ENCODE results near the gene LAMA2. TPM values are rescaled to one million over a fixed set of nuclear protein-coding genes. Genes with fewer than 3 reads are reported as not detected.

LAMA2 gene
- total RNA-seq, 1 donor from 2014 or later: 115 TPM

GRCh38 chr6:129105035-129105434 lies 222.1 kb downstream of the LAMA2 start:
- ATAC-seq (ENCODE audit: poor library complexity): peak; percentile 30
- DNase-seq: peak; percentile 57
- intact Hi-C loops (cut with DNase I): no loop called here

DNA sequence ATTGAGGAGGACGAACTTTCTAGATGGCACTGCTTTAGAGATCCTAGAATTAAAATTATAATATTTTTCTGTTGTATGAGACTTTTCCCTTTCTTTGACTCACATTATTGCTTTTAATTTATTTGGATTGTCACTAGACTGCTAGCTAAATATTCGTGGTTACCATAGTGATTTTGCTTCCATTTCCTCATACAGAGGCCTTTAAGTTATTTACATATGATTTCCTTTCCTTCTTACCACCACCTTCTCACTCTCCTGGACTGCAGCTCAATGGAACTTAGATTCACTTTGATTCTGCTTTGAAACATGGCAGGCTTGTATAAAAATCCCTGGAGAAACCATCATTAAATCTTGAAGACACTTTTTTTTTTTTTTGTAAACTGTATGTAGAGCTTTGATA lies 222.9 kb downstream of the LAMA2 start:
- ATAC-seq (ENCODE audit: poor library complexity) (no peak), DNase-seq (no peak)
- intact Hi-C loops (cut with DNase I): no loop called here

GRCh38 chr6:129108337-129108736 lies 225.4 kb downstream of the LAMA2 start:
- intact Hi-C loops (cut with DNase I): no loop called here
- DNase-seq: no peak
- no peak for ATAC-seq (ENCODE audit: poor library complexity)

GRCh38 chr6:129110690-129111343 lies 227.9 kb downstream of the LAMA2 start:
- DNase-seq (no peak), ATAC-seq (ENCODE audit: poor library complexity) (peak; percentile 18)
- intact Hi-C loops (cut with DNase I): no loop called here

DNA sequence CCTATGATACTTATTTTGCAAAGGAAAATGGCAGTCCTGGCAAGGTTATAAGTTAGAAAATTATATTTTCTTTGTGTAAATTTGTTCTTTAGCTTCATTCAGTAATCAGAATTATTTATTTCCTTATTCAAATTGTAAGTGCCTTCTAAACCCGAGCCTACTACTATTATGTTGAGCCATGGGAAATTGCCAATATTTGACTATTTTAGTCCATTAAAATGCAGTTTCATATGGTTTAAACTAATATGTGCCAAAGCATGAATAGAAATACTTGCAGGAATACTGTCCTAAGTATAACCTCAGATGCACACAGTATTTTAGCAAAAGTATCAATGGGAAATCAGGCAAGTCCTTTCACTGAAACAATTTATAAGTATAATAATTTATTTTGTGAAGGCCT lies 228.4 kb downstream of the LAMA2 start:
- intact Hi-C loops (cut with DNase I): no loop called here
- DNase-seq: no peak
- ATAC-seq (ENCODE audit: poor library complexity): no peak

GRCh38 chr6:129111853-129112252 lies 228.9 kb downstream of the LAMA2 start:
- intact Hi-C loops (cut with DNase I): no loop called here
- no peak for DNase-seq
- ATAC-seq (ENCODE audit: poor library complexity): no peak

DNA sequence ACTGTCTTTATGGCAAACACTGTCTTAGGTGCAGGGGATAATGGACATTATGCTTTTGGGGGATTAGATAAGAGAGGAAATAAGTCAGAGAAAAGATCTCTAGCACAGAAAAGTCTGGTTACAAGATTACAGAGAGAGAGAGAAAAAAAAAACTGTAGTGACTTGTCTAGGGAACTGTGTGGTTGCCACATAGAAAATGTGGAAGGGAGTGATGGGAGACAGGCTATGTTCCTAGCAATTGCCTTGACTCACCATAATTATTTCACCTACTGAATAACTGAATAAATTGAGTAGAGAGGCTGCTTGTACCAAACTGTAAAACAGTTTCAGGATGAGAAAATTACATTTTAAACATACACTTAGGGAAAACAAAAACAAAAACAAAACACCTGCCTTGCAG lies 229.7 kb downstream of the LAMA2 start:
- intact Hi-C loops (cut with DNase I): no loop called here
- DNase-seq: no peak
- ATAC-seq (ENCODE audit: poor library complexity): peak; percentile 35

GRCh38 chr6:129113637-129114036 lies 230.7 kb downstream of the LAMA2 start:
- ATAC-seq (ENCODE audit: poor library complexity) (no peak), DNase-seq (no peak)
- intact Hi-C loops (cut with DNase I): no loop called here

- no peak for ATAC-seq (ENCODE audit: poor library complexity)
- intact Hi-C loops (cut with DNase I): no loop called here
- no peak for DNase-seq
Measured at GRCh38 chr6:129114636-129115391, 231.9 kb downstream of the LAMA2 start.

DNA sequence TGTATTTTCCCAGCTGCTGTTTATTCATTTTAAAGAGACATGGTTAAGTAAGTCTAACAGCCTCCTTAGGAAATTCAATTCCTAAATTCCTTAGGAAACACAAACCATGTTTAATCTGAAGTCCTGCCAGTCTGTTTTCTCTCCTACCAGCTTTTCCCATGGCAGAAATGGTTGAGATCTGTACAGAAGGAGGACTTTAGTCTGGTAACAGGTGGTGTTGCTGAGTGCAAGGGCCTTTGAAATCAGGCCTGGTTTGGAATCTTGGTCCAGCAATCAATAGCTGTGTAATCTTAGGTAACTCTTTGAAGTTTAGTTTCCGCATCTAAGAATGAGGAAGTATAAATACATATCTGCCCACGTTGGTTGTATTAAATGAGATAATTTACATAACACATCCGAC lies 232.5 kb downstream of the LAMA2 start:
- DNase-seq (no peak), ATAC-seq (ENCODE audit: poor library complexity) (no peak)
- intact Hi-C loops (cut with DNase I): no loop called here

DNA sequence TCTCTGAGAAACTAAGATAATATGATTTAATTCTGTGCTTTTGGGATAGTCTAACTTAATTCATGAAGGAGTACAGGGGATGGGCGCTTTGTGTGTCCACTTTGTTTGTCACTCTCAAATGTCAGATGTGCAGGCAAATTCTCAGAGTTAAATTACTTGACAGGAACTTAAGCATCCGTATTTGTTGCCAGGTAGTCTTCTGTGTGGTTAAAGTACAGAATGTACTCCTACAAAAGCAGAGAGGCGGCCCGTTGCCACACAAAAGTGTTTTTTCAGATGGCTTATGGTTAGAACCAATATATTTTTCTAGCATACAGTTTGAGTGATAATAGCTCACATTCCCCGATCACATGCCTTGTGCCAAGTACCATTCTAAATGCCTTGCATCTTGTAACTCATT lies 234.4 kb downstream of the LAMA2 start:
- DNase-seq (no peak), ATAC-seq (ENCODE audit: poor library complexity) (no peak)
- intact Hi-C loops (cut with DNase I): no loop called here

GRCh38 chr6:129120856-129121638 lies 238.1 kb downstream of the LAMA2 start:
- intact Hi-C loops (cut with DNase I): no loop called here
- ATAC-seq (ENCODE audit: poor library complexity) (peak; percentile 51), DNase-seq (no peak)

DNA sequence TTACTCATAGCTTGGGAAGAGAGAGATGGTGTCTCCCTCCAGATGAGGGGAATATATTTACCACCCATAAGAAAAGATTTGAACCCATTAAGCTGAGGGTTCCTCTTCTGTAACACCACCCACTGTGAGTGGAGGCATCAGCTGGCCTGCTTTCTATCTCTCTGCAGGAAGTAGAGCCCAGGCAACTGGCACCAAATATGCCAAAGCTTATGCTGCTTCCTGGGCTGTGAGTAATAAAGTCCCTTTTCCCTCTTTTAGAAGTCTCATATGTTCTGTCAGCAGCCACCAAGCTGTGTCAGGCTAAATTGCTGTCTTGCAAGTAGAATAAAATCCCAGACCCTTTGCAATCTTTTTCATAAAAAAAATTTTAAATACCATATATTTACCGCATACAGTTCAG lies 241.4 kb downstream of the LAMA2 start:
- intact Hi-C loops (cut with DNase I): no loop called here
- DNase-seq (no peak), ATAC-seq (ENCODE audit: poor library complexity) (no peak)

DNA sequence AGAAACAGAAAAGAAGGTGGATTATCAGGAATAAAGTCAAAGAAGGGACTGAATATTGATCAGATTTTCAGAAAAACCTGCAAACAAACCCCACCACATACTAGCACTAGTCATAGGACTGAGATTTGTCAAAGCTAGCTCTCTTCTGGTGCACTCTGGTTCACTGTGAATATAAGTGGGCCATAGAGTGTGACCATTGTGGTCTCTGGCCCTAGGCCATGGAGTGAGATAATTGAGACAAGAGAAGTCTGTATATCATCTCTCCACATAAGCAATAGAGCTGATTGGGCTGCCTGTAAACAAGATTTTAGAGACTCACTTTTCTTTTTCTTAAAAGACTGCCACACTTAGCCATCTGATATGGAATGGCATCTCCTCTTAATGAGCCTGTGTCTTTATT lies 247.2 kb downstream of the LAMA2 start:
- no peak for ATAC-seq (ENCODE audit: poor library complexity)
- intact Hi-C loops (cut with DNase I): no loop called here
- no peak for DNase-seq

DNA sequence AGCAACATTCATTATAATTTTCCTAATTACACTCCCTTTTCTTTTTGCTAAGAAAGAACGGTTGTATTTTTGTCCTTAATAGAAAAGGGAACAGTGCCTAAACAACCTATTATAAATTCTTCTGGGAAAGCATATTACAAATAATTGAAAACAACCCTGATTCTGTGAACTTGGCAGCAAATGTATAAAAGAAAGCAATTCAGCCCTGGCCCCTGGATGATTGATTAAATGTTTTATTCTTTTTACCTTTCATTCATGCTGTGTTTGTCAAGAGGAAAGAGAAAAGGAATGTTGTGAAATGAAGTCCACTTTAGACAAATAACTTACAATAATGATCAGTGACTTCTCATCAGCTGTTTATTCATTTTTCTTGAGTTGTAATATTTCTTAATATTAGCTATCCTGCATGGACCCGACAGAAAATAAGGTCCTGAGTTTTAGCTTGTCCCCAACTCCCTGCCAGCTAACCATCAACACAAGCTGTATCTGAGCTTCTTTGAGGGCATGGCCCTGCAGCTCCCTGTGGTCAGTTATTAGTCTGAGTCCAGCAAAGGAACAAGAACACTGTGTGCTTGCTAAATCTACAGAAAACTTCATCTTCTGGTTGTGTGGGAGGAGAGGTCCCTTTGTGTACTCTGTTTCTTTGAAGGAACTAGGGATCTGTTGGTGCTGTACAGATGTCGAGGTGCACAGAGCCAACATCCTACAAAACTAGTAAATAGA lies 248.2 kb downstream of the LAMA2 start:
- peak; percentile 74 for ATAC-seq (ENCODE audit: poor library complexity)
- intact Hi-C loops (cut with DNase I): no loop called here
- DNase-seq: peak; percentile 60

DNA sequence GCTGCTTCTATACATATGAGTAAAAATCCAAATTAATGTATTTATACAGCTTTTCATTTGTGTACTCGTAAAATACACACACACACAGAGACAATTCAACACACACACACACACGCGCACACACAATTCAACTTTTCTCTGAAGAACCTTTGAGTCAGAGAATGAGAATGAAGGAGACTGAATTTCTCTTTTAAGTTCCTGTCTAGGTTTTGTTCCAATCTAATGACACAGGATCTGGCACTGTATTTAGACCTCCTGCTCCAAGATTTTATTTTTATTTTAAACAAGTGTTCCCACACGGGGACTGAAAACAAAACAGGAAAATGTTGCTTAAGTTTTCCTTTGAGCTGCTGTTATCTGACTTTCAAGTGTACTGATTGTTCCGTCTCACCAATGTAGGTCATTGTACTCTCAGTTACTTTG lies 250.8 kb downstream of the LAMA2 start:
- intact Hi-C loops (cut with DNase I): no loop called here
- DNase-seq (no peak), ATAC-seq (ENCODE audit: poor library complexity) (peak; percentile 71)

GRCh38 chr6:129134535-129134934 lies 251.6 kb downstream of the LAMA2 start:
- DNase-seq (no peak), ATAC-seq (ENCODE audit: poor library complexity) (peak; percentile 41)
- intact Hi-C loops (cut with DNase I): no loop called here

DNA sequence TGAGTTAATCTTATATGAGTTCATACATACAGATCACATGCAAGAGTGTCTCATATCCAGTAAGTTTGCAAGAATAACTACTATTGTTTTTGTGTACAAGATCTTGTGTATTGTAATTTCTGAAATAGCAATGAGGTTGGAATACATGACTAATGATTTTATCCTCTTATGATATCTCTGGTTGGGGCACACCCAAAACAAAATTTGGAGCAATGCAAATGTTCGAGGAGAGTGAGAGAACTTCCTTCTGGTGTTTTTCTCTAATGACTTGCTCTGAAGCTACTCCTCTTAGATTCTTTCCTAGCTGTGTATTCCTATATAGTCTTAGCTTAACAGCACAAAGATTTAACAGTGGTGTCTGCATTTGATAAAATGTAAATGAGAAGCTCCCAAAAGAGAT lies 252.5 kb downstream of the LAMA2 start:
- no peak for ATAC-seq (ENCODE audit: poor library complexity)
- intact Hi-C loops (cut with DNase I): no loop called here

DNA sequence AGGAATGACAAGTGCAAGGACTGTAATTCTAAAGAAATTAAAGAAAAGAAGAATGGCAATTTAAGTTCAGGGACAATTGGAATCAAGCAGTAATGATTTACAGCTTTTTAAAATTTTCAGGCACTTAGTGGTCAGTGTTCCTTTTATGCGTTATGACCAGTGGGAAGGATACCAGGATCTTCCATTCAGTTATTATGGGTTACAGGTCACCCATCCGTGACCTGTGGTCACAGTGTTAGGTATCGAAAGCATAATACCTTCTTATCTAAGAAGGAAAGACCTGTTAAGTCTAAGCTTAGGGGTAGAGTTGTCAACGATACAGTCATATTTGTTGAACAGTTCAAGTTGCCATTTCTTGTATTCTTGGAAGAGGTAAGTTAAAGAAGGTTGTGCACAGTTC lies 253.8 kb downstream of the LAMA2 start:
- ATAC-seq (ENCODE audit: poor library complexity) (no peak), DNase-seq (no peak)
- intact Hi-C loops (cut with DNase I): no loop called here

More for the DNA sequence above, 252.5 kb downstream of the LAMA2 start:
- no peak for DNase-seq

Data from Right ventricle myocardium superior (tissue), 1 donor.